ENCODE results near the gene EHF. TPM values are rescaled to one million over a fixed set of nuclear protein-coding genes. Genes with fewer than 3 reads are reported as not detected.

Gene EHF
- total and polyA plus RNA-seq, 2 of the 8 experiments (the other 6 are each of a cell fraction or from before 2014, with no cell fraction given) = not detected

- no peaks in the 10 kb centered on the region for H3K79me1 ChIP-seq (ENCODE audit: low read depth, low read length)
- no peak overlapping the region for H4K8ac ChIP-seq (ENCODE audit: extremely low read depth, insufficient read depth, low read length)
- CTCF ChIA-PET (ENCODE audit: partially characterized antibody) = interaction anchor here (0.7 kb wide), 1 partner anchor 36 kb away, joined by 3 read pairs; no protein-coding TSS in a partner anchor
- no peak overlapping the region for H3K23ac ChIP-seq (ENCODE audit: insufficient read length)
- no peak overlapping the region for H2BK15ac ChIP-seq (ENCODE audit: low read length)
- no peak overlapping the region for H3K14ac ChIP-seq (ENCODE audit: insufficient read length)
- H3K27me3 ChIP-seq (replicated peaks in 1 of 4; ENCODE audit: control insufficient read depth in 3 of 4, extremely low read depth in 1 of 4, insufficient read depth in 3 of 4, low read length in 3 of 4) = no peaks in the 10 kb centered on the region
- H3K4me2 ChIP-seq (ENCODE audit: insufficient read depth in 1 of 2, low read depth in 2 of 2, low read length in 2 of 2) = no peak overlapping the region
- H3K9ac ChIP-seq (replicated peaks in 1 of 4; ENCODE audit: extremely low read depth in 1 of 4, low read depth in 3 of 4, low read length in 3 of 4) = no peak overlapping the region
- no peaks in the 10 kb centered on the region for H4K20me1 ChIP-seq (replicated peaks in 1 of 2; ENCODE audit: control insufficient read depth in 1 of 2, insufficient read depth in 2 of 2, low read length in 2 of 2)
- H3K4me1 ChIP-seq (replicated peaks in 1 of 4; ENCODE audit: control insufficient read depth in 3 of 4, insufficient read depth in 4 of 4, low read length in 3 of 4) = no peaks in the 10 kb centered on the region; a peak in 1 of 7 replicates
- no peaks in the 10 kb centered on the region for H3K36me3 ChIP-seq (ENCODE audit: control insufficient read depth in 2 of 4, insufficient read depth in 4 of 4, low read length in 3 of 4)
- no peak overlapping the region for H2BK120ac ChIP-seq (replicated peaks; ENCODE audit: low read depth, low read length)
- TF ChIP-seq SP1 (IDR thresholded peaks at IDR 0.05; ENCODE audit: low read depth, low read length) = no peak
- no peak for TF ChIP-seq EP300 (IDR thresholded peaks at IDR 0.05; ENCODE audit: borderline replicate concordance in 1 of 2, low read depth in 2 of 2, low read length in 2 of 2)
- TF ChIP-seq RNF2 (IDR thresholded peaks at IDR 0.05; ENCODE audit: borderline replicate concordance, low read depth, low read length, missing control alignments, poor library complexity, severe bottlenecking) = no peak
- TF ChIP-seq PHF8 (conservative IDR thresholded peaks at IDR 0.05; ENCODE audit: low read depth, low read length) = no peak
- TF ChIP-seq TAF7 (optimal IDR thresholded peaks at IDR 0.05; ENCODE audit: borderline replicate concordance, low read depth, low read length) = no peak
- no peak for TF ChIP-seq ZNF274 (IDR thresholded peaks at IDR 0.05; ENCODE audit: borderline replicate concordance, extremely low read depth, low read length)
- no peak for TF ChIP-seq FOSL1 (IDR thresholded peaks at IDR 0.05; ENCODE audit: insufficient read depth, low read depth, low read length)
- no peak for TF ChIP-seq CHD1 (IDR thresholded peaks at IDR 0.05; ENCODE audit: low read depth, low read length)
- no peak for TF ChIP-seq GABPA (IDR thresholded peaks at IDR 0.05; ENCODE audit: borderline replicate concordance, insufficient read depth, low read length)
- TF ChIP-seq POU5F1 (IDR thresholded peaks at IDR 0.05; ENCODE audit: low read depth, low read length) = no peak
- TF ChIP-seq ASH2L (IDR thresholded peaks at IDR 0.05; ENCODE audit: low read length) = no peak
- no peak overlapping the region for H4K91ac ChIP-seq (replicated peaks; ENCODE audit: insufficient read length, low read length)
- no peak overlapping the region for H3K4me3 ChIP-seq (ENCODE audit: extremely low read depth in 1 of 4, insufficient read depth in 2 of 4, low read depth in 3 of 4, low read length in 4 of 4)
- no peak overlapping the region for H2AK5ac ChIP-seq (ENCODE audit: low read depth, low read length)
- no peak overlapping the region for H3K27ac ChIP-seq (ENCODE audit: low read depth, low read length)
- POLR2A ChIA-PET (ENCODE audit: partially characterized antibody) = no interaction called here
- no peaks in the 10 kb centered on the region for H3K79me2 ChIP-seq (ENCODE audit: control insufficient read depth in 1 of 2, insufficient read depth in 2 of 2, low read length in 2 of 2)
- no peak for FAIRE-seq
- no peak overlapping the region for H2AFZ ChIP-seq (ENCODE audit: low read length)
- no peak for DNase-seq (ENCODE audit: low read depth in 1 of 2, low spot score in 2 of 2)
- 86% methylated on average over 1 of the region's 1 CpG; no CpG with 5 or more reads in 1 of the 2 experiments for WGBS, 2 experiments (ENCODE audit: extremely low coverage in 1 of 2, insufficient coverage in 1 of 2, insufficient read length in 1 of 2, insufficient replicate concordance in 2 of 2, low coverage in 1 of 2, low lambda C conversion rate in 2 of 2, missing lambda C conversion rate in 1 of 2)
- no peak overlapping the region for H2BK20ac ChIP-seq (ENCODE audit: low read length)
- no peak overlapping the region for H3K18ac ChIP-seq (ENCODE audit: extremely low read depth, low read length)
- no peak overlapping the region for H4K5ac ChIP-seq (ENCODE audit: insufficient read length, low read depth, low read length)
- H2BK5ac ChIP-seq (ENCODE audit: low read depth, low read length) = no peak overlapping the region
- H3K4ac ChIP-seq (replicated peaks; ENCODE audit: insufficient read length, low read depth, low read length) = no peak overlapping the region
- no peak overlapping the region for H2BK12ac ChIP-seq (ENCODE audit: low read depth, low read length)
- no peak overlapping the region for H3K56ac ChIP-seq (replicated peaks; ENCODE audit: insufficient read length, low read depth, low read length)
- H3K9me3 ChIP-seq (ENCODE audit: insufficient read depth in 2 of 2, low read depth in 1 of 2, low read length in 1 of 2) = no peaks in the 10 kb centered on the region
- no peaks in the 10 kb centered on the region; the same call in 1 of the 2 replicates for H3K23me2 ChIP-seq (ENCODE audit: low read depth, low read length)
Observed at GRCh38 chr11:34627197-34627596, 6.3 kb downstream of the EHF start.
